ENCODE results near the gene CLEC20A.

DNA sequence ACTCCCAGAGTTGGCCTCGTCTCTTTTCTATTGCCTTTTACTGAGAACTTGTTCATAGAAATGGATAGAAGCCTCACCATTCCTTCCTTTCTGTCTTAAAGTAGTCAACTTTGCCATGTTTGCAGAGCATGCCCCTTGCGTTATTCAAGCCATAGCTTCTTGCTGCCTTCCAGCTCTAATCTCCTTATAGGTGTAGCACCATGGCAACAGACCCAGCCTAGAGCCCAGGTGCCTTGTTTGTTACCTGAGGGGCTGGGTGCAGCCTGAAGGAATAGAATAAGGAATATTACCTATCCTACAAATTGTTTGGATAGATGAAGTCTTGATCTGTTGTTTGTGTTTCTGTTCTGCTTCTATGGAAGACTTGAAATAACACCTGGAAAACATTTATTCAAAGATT, 59.9 kb downstream of the CLEC20A start:
- TF ChIP-seq, protein P1, sequence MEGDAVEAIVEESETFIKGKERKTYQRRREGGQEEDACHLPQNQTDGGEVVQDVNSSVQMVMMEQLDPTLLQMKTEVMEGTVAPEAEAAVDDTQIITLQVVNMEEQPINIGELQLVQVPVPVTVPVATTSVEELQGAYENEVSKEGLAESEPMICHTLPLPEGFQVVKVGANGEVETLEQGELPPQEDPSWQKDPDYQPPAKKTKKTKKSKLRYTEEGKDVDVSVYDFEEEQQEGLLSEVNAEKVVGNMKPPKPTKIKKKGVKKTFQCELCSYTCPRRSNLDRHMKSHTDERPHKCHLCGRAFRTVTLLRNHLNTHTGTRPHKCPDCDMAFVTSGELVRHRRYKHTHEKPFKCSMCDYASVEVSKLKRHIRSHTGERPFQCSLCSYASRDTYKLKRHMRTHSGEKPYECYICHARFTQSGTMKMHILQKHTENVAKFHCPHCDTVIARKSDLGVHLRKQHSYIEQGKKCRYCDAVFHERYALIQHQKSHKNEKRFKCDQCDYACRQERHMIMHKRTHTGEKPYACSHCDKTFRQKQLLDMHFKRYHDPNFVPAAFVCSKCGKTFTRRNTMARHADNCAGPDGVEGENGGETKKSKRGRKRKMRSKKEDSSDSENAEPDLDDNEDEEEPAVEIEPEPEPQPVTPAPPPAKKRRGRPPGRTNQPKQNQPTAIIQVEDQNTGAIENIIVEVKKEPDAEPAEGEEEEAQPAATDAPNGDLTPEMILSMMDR (conservative IDR thresholded peaks at IDR 0.05; ENCODE audit: low read depth in 2 of 2): no peak
- TF ChIP-seq EZH2phosphoT487 (IDR thresholded peaks at IDR 0.05; ENCODE audit: unreplicated experiment) (no peak), EZH2 (IDR thresholded peaks at IDR 0.05; ENCODE audit: low read depth, unreplicated experiment) (no peak), POLR2AphosphoS5 (IDR thresholded peaks at IDR 0.05; ENCODE audit: low read depth) (no peak), CREB1 (CRISPR knock-in tag; IDR thresholded peaks at IDR 0.05; ENCODE audit: low read depth) (no peak), NANOG (IDR thresholded peaks at IDR 0.05; ENCODE audit: borderline replicate concordance) (no peak)
- TF ChIP-seq, protein P2, sequence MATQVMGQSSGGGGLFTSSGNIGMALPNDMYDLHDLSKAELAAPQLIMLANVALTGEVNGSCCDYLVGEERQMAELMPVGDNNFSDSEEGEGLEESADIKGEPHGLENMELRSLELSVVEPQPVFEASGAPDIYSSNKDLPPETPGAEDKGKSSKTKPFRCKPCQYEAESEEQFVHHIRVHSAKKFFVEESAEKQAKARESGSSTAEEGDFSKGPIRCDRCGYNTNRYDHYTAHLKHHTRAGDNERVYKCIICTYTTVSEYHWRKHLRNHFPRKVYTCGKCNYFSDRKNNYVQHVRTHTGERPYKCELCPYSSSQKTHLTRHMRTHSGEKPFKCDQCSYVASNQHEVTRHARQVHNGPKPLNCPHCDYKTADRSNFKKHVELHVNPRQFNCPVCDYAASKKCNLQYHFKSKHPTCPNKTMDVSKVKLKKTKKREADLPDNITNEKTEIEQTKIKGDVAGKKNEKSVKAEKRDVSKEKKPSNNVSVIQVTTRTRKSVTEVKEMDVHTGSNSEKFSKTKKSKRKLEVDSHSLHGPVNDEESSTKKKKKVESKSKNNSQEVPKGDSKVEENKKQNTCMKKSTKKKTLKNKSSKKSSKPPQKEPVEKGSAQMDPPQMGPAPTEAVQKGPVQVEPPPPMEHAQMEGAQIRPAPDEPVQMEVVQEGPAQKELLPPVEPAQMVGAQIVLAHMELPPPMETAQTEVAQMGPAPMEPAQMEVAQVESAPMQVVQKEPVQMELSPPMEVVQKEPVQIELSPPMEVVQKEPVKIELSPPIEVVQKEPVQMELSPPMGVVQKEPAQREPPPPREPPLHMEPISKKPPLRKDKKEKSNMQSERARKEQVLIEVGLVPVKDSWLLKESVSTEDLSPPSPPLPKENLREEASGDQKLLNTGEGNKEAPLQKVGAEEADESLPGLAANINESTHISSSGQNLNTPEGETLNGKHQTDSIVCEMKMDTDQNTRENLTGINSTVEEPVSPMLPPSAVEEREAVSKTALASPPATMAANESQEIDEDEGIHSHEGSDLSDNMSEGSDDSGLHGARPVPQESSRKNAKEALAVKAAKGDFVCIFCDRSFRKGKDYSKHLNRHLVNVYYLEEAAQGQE (IDR thresholded peaks at IDR 0.05; ENCODE audit: unreplicated experiment): no peak
- TF ChIP-seq, protein P3, sequence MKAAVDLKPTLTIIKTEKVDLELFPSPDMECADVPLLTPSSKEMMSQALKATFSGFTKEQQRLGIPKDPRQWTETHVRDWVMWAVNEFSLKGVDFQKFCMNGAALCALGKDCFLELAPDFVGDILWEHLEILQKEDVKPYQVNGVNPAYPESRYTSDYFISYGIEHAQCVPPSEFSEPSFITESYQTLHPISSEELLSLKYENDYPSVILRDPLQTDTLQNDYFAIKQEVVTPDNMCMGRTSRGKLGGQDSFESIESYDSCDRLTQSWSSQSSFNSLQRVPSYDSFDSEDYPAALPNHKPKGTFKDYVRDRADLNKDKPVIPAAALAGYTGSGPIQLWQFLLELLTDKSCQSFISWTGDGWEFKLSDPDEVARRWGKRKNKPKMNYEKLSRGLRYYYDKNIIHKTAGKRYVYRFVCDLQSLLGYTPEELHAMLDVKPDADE (IDR thresholded peaks at IDR 0.05): no peak

Measured in GM23338 (cell line).